ENCODE results near the gene PDCD2. TPM values are rescaled to one million over a fixed set of nuclear protein-coding genes. Genes with fewer than 3 reads are reported as not detected.

The PDCD2 gene
- total and polyA plus RNA-seq, 2 donors (not counting 1 experiment from before 2014, with no cell fraction given), result 39.6 to 56.6 TPM

DNA sequence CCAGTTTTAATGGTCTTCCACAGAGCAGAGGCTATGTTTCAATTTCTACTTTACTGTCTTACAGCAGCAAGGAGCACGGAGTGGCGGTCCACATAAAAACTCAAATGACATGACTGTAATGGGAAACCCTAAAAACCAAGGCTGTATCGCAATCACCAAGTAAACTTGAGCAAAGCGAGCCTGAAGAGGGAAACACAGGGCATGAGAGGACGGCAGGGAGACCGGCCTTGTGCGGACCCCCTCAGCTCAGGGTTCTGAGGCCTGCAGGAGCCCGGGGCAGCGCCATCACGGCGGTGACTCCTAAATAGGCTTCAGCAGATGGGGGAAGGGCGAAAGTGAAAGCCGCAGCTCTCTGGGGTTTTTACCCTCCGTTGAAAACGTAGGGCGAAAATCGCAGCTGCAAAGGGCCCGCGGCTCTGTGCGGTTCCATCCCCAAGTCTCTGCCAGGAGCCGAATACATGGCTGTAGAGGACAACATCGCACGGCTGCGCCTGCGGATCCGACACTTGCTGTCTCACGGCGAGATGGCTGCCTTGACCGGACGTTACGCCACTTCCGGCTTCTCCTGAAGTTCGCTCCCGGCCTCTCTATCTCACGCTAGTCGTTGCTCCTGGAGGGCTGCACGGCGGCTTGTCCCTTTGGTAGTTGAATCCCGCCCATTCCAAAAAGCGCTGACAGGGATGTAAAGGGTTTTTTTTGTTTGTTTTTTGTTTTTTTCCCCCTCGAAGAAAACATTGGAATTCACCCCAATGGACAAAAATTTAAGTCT, 31.5 kb downstream of the PDCD2 start, which contains the start of gene PSMB1:
Gene PSMB1 (minus strand): TSS at position 543 of the 769 bp plus-strand sequence. CDS start 65 bp downstream, at position 478.
- peak within 1 kb of the TSS; percentile 71 to 100 (median 90) for H3K4me3 ChIP-seq (replicated peaks in 1 of 4; ENCODE audit: control extremely low read depth in 1 of 4, insufficient read depth in 1 of 4, low read depth in 3 of 4, low read length in 4 of 4)
- H2AFZ ChIP-seq (ENCODE audit: low read length), result peak within 1 kb of the TSS; percentile 94
- H3K4me1 ChIP-seq (ENCODE audit: control insufficient read depth, extremely low read depth, insufficient read depth, low read length), result peaks cover 5% of the 10 kb centered on the region
- H3K9ac ChIP-seq (ENCODE audit: insufficient read depth, low read length), result peak within 1 kb of the TSS; percentile 90
- H3K36me3 ChIP-seq (ENCODE audit: control insufficient read depth, insufficient read depth, low read length), result peaks cover 2% of the 10 kb centered on the region
- H3K27ac ChIP-seq (ENCODE audit: insufficient read depth, low read length), result peak within 1 kb of the TSS; percentile 97
- peak; percentile 95 to 97 for DNase-seq (ENCODE audit: low read depth in 2 of 2)
- peak within 1 kb of the TSS; percentile 98 for H3K4me2 ChIP-seq (ENCODE audit: extremely low read depth, insufficient read depth, low read length)
- H4K20me1 ChIP-seq (ENCODE audit: control insufficient read depth, extremely low read depth, insufficient read depth, low read length), result no peaks in the 10 kb centered on the region
- peaks cover 80% of the 10 kb centered on the region for H3K79me2 ChIP-seq (ENCODE audit: control insufficient read depth, insufficient read depth, low read length)
- no peaks in the 10 kb centered on the region for H3K27me3 ChIP-seq (ENCODE audit: control insufficient read depth, insufficient read depth, low read length)
- TF ChIP-seq, protein P1, sequence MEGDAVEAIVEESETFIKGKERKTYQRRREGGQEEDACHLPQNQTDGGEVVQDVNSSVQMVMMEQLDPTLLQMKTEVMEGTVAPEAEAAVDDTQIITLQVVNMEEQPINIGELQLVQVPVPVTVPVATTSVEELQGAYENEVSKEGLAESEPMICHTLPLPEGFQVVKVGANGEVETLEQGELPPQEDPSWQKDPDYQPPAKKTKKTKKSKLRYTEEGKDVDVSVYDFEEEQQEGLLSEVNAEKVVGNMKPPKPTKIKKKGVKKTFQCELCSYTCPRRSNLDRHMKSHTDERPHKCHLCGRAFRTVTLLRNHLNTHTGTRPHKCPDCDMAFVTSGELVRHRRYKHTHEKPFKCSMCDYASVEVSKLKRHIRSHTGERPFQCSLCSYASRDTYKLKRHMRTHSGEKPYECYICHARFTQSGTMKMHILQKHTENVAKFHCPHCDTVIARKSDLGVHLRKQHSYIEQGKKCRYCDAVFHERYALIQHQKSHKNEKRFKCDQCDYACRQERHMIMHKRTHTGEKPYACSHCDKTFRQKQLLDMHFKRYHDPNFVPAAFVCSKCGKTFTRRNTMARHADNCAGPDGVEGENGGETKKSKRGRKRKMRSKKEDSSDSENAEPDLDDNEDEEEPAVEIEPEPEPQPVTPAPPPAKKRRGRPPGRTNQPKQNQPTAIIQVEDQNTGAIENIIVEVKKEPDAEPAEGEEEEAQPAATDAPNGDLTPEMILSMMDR (conservative IDR thresholded peaks at IDR 0.05 in 1 of 2, IDR thresholded peaks at IDR 0.05 in 1 of 2; ENCODE audit: low read depth in 1 of 2, low read length in 2 of 2), result no peak
- no peak for TF ChIP-seq EZH2 (IDR thresholded peaks at IDR 0.05; ENCODE audit: low read length, missing control alignments)
- no peaks in the 10 kb centered on the region for H3K9me3 ChIP-seq (ENCODE audit: control insufficient read depth, insufficient read depth, low read depth, low read length)

DNA sequence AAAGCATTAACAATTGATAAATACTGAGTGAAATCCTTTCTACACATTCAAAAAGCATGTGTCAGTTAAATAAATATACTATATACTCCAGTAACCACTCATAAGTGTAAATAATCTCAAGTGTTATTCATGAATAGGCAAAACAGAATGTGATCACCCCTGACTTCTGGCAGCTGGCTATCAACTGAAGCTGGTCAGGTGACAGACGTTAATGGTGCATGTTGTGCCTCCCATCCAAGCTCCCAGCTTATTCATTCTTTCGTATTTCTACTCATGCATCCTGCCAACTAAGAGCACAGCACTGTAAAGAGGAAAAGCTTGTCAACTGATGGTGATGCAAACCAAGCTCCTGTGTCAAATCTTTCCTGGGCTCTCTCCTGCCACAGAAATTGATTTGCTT, 39.0 kb downstream of the PDCD2 start:
- peaks cover 16% of the 10 kb centered on the region for H3K36me3 ChIP-seq (ENCODE audit: control insufficient read depth, insufficient read depth, low read length)
- TF ChIP-seq EZH2 (IDR thresholded peaks at IDR 0.05; ENCODE audit: low read length, missing control alignments), result no peak
- TF ChIP-seq, protein P1 (conservative IDR thresholded peaks at IDR 0.05 in 1 of 2, IDR thresholded peaks at IDR 0.05 in 1 of 2; ENCODE audit: low read depth in 1 of 2, low read length in 2 of 2), result no peak
- H3K27me3 ChIP-seq (ENCODE audit: control insufficient read depth, insufficient read depth, low read length), result no peaks in the 10 kb centered on the region
- H3K79me2 ChIP-seq (ENCODE audit: control insufficient read depth, insufficient read depth, low read length), result peaks cover 55% of the 10 kb centered on the region
- no peak overlapping the region for H2AFZ ChIP-seq (ENCODE audit: low read length)
- DNase-seq (ENCODE audit: low read depth in 2 of 2), result peak; percentile 10 to 48
- H3K4me2 ChIP-seq (ENCODE audit: extremely low read depth, insufficient read depth, low read length), result no peak overlapping the region
- no peaks in the 10 kb centered on the region for H4K20me1 ChIP-seq (ENCODE audit: control insufficient read depth, extremely low read depth, insufficient read depth, low read length)
- H3K4me3 ChIP-seq (replicated peaks in 1 of 4; ENCODE audit: control extremely low read depth in 1 of 4, insufficient read depth in 1 of 4, low read depth in 3 of 4, low read length in 4 of 4), result no peak overlapping the region
- H3K9ac ChIP-seq (ENCODE audit: insufficient read depth, low read length), result no peak overlapping the region
- H3K27ac ChIP-seq (ENCODE audit: insufficient read depth, low read length), result peak overlapping the region; percentile 24
- H3K4me1 ChIP-seq (ENCODE audit: control insufficient read depth, extremely low read depth, insufficient read depth, low read length), result no peaks in the 10 kb centered on the region
- no peaks in the 10 kb centered on the region for H3K9me3 ChIP-seq (ENCODE audit: control insufficient read depth, insufficient read depth, low read depth, low read length)

DNA sequence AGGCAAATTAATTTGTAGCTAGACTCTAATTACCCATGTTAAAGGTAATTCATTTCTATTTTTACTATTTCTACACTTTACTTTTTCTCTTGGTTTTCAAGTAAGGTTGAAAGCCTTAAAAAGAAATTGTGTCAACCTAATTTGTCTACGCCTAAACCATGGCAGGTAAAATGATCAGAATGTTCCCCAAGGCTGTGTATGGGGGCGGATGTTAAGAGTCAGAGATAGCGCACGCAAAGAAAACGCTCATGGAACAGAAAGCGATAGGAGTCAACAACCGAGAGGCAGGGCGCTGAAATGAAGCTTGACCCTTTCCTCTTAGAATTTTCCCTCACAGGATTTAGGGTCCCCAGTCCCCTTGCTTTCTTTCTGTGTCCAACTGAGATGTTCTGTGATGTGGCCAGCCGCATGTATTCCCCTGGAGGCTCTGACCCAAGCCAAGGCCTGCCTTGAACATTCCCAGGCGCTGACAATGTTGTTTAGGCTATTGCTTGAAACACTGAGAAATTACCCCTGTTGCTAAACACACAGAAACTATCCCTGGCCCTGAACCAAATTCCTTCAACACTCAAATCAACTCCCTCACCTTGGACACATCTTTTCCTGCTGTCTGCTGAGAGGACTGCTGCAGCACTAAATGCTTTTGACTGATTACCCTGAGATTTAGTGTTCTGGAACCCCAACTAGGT, 42.3 kb downstream of the PDCD2 start:
- no peaks in the 10 kb centered on the region for H3K27me3 ChIP-seq (ENCODE audit: control insufficient read depth, insufficient read depth, low read length)
- no peak overlapping the region for H3K27ac ChIP-seq (ENCODE audit: insufficient read depth, low read length)
- no peak overlapping the region for H3K4me3 ChIP-seq (replicated peaks in 1 of 4; ENCODE audit: control extremely low read depth in 1 of 4, insufficient read depth in 1 of 4, low read depth in 3 of 4, low read length in 4 of 4)
- DNase-seq (ENCODE audit: low read depth in 2 of 2), result peak; percentile 4 to 9
- no peaks in the 10 kb centered on the region for H3K4me1 ChIP-seq (ENCODE audit: control insufficient read depth, extremely low read depth, insufficient read depth, low read length)
- peaks cover 30% of the 10 kb centered on the region for H3K79me2 ChIP-seq (ENCODE audit: control insufficient read depth, insufficient read depth, low read length)
- H4K20me1 ChIP-seq (ENCODE audit: control insufficient read depth, extremely low read depth, insufficient read depth, low read length), result no peaks in the 10 kb centered on the region
- H3K9me3 ChIP-seq (ENCODE audit: control insufficient read depth, insufficient read depth, low read depth, low read length), result no peaks in the 10 kb centered on the region
- no peak overlapping the region for H3K9ac ChIP-seq (ENCODE audit: insufficient read depth, low read length)
- peaks cover 17% of the 10 kb centered on the region for H3K36me3 ChIP-seq (ENCODE audit: control insufficient read depth, insufficient read depth, low read length)
- TF ChIP-seq, protein P1 (conservative IDR thresholded peaks at IDR 0.05 in 1 of 2, IDR thresholded peaks at IDR 0.05 in 1 of 2; ENCODE audit: low read depth in 1 of 2, low read length in 2 of 2), result no peak
- no peak overlapping the region for H2AFZ ChIP-seq (ENCODE audit: low read length)
- H3K4me2 ChIP-seq (ENCODE audit: extremely low read depth, insufficient read depth, low read length), result no peak overlapping the region

All from fibroblast of lung (primary cell).